ENCODE measurements around the gene GZMM.

- TF ChIP-seq CTCF (IDR thresholded peaks at IDR 0.05) (no peak), EZH2 (IDR thresholded peaks at IDR 0.05) (no peak), EZH2phosphoT487 (IDR thresholded peaks at IDR 0.05) (no peak)
Observed at GRCh38 chr19:566403-566802, 22.6 kb downstream of the GZMM start.

Measured in neural progenitor cell (in vitro differentiated cells).